Fibroblast of lung (primary cell): ENCODE results near the gene TTC19.

ENCODE experiments used
- EZH2 ChIP-seq: IDR thresholded peaks from 2 replicates; pipeline ENCODE4 v1.5.1; 2012; ENCODE audit warnings: low read length, control low read depth, mild to moderate bottlenecking; ENCODE audit errors: missing control alignments
- TF ChIP-seq, protein P1 (sequence below), 2 donors: IDR thresholded peaks in 1 of 2; conservative IDR thresholded peaks in 1 of 2; 1 replicate in 1 of 2; 2 replicates in 1 of 2; pipeline ENCODE4 v1.5.1; 2011 to 2012; ENCODE audit warnings: low read length in 2 of 2, control low read depth in 1 of 2, inconsistent platforms in 1 of 2, low read depth in 1 of 2, mild to moderate bottlenecking in 1 of 2

DNA sequence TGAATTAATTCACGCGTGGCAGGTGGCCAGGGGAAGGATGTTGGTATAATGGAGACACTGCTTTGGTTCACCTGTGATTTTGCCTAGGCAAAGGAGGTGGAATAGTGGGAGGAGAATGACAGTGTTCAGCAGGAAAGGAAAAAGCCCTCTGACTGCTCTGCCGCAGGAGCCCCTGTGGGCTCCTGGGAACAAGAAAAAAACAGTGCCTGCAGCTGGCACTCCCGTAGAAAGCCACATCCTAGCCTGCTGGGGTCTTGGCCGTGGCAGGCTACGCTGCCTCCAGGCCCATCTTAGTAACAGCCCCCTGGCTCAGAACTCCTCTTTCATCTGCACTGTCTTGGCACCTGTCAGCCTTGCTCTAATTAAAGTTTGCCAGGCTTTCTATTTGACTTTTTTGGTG is 34.1 kb upstream of the TTC19 start:
- TF ChIP-seq, protein P1, sequence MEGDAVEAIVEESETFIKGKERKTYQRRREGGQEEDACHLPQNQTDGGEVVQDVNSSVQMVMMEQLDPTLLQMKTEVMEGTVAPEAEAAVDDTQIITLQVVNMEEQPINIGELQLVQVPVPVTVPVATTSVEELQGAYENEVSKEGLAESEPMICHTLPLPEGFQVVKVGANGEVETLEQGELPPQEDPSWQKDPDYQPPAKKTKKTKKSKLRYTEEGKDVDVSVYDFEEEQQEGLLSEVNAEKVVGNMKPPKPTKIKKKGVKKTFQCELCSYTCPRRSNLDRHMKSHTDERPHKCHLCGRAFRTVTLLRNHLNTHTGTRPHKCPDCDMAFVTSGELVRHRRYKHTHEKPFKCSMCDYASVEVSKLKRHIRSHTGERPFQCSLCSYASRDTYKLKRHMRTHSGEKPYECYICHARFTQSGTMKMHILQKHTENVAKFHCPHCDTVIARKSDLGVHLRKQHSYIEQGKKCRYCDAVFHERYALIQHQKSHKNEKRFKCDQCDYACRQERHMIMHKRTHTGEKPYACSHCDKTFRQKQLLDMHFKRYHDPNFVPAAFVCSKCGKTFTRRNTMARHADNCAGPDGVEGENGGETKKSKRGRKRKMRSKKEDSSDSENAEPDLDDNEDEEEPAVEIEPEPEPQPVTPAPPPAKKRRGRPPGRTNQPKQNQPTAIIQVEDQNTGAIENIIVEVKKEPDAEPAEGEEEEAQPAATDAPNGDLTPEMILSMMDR (conservative IDR thresholded peaks at IDR 0.05 in 1 of 2, IDR thresholded peaks at IDR 0.05 in 1 of 2; ENCODE audit: low read depth in 1 of 2, low read length in 2 of 2), result no peak
- no peak for TF ChIP-seq EZH2
